Effector memory CD4-positive, alpha-beta T cell (primary cell): ENCODE data around the gene ASB15.
"Not testable (repeated sequence)": the region's sequence is repeated elsewhere in the genome, so short reads cannot be mapped to it uniquely, and the experiment has no call there.

Experiments
- DNase-seq, 3 donors: peaks; one replicate each; pipeline ENCODE4 v3.0.0-alpha.2; 2020
- H3K27ac ChIP-seq: 2 replicates; pipeline ENCODE4 v1.7.0; 2013; ENCODE audit warnings: mild to moderate bottlenecking, low read length, moderate library complexity; ENCODE audit not compliant: insufficient read depth, poor library complexity, severe bottlenecking
- H3K27me3 ChIP-seq: replicated peaks from 2 replicates; pipeline ENCODE4 v1.7.0; 2013; ENCODE audit warnings: mild to moderate bottlenecking, low read length; ENCODE audit not compliant: insufficient read depth, control insufficient read depth, poor library complexity, severe bottlenecking
- H3K36me3 ChIP-seq: 2 replicates; pipeline ENCODE4 v1.7.0; 2013; ENCODE audit warnings: mild to moderate bottlenecking, low read length, moderate library complexity; ENCODE audit not compliant: control insufficient read depth, insufficient read depth
- H3K4me1 ChIP-seq: 2 replicates; pipeline ENCODE4 v1.7.0; 2013; ENCODE audit warnings: low read length, mild to moderate bottlenecking; ENCODE audit not compliant: control insufficient read depth, insufficient read depth, poor library complexity, severe bottlenecking
- H3K4me3 ChIP-seq: 2 replicates; pipeline ENCODE4 v1.7.0; 2013; ENCODE audit warnings: low read length, low read depth, mild to moderate bottlenecking; ENCODE audit not compliant: insufficient read depth, poor library complexity, severe bottlenecking
- H3K9me3 ChIP-seq: 2 replicates; pipeline ENCODE4 v1.7.0; 2013; ENCODE audit warnings: mild to moderate bottlenecking, low read length, moderate library complexity; ENCODE audit not compliant: control insufficient read depth
- total RNA-seq, 3 donors: gene quantifications; one replicate each; lab custom pipeline; 2026; lab: John Stamatoyannopoulos, UW

The ASB15 gene
- total RNA-seq = 0 reads per million in 3 donors

GRCh38 chr7:123601530-123601929, at the start of gene ASB15:
Gene ASB15, plus strand, starts transcription at chr7:123601821. Its CDS starts 12,682 bp downstream, at chr7:123614503.
- no peaks in the 10 kb centered on the region for H3K36me3 ChIP-seq
- no peak within 1 kb of the TSS for H3K27ac ChIP-seq
- H3K4me1 ChIP-seq = no peaks in the 10 kb centered on the region
- no peak for DNase-seq
- no peak within 1 kb of the TSS for H3K4me3 ChIP-seq
- H3K27me3 ChIP-seq = no peaks in the 10 kb centered on the region
- H3K9me3 ChIP-seq = no peaks in the 10 kb centered on the region

- H3K27me3 ChIP-seq, H3K4me3 ChIP-seq, DNase-seq, H3K4me1 ChIP-seq, H3K27ac ChIP-seq, H3K9me3 ChIP-seq: not testable (repeated sequence)
- peaks cover 11% of the 10 kb centered on the region for H3K36me3 ChIP-seq
These were observed 49.5 kb upstream of the ASB15 start for GRCh38 chr7:123552134-123552533.

- Histone ChIP-seq H3K27ac (no peak overlapping the region), H3K36me3 (peaks cover 11% of the 10 kb centered on the region), H3K9me3 (no peaks in the 10 kb centered on the region), H3K4me1 (peaks cover 9% of the 10 kb centered on the region), H3K4me3 (no peak overlapping the region), H3K27me3 (no peaks in the 10 kb centered on the region)
- no peak for DNase-seq
These were observed 49.0 kb upstream of the ASB15 start for GRCh38 chr7:123552641-123553040.

GRCh38 chr7:123553159-123553558, 48.5 kb upstream of the ASB15 start:
- no peaks in the 10 kb centered on the region for H3K9me3 ChIP-seq
- peaks cover 9% of the 10 kb centered on the region for H3K4me1 ChIP-seq
- no peak overlapping the region for H3K27ac ChIP-seq
- no peak overlapping the region for H3K4me3 ChIP-seq
- H3K36me3 ChIP-seq = peaks cover 11% of the 10 kb centered on the region
- DNase-seq = no peak
- H3K27me3 ChIP-seq = no peaks in the 10 kb centered on the region

GRCh38 chr7:123555484-123555883, 46.1 kb upstream of the ASB15 start:
- no peak for DNase-seq
- Histone ChIP-seq H3K4me3 (no peak overlapping the region), H3K27ac (no peak overlapping the region), H3K36me3 (peaks cover 5% of the 10 kb centered on the region), H3K9me3 (no peaks in the 10 kb centered on the region), H3K4me1 (peaks cover 9% of the 10 kb centered on the region), H3K27me3 (no peaks in the 10 kb centered on the region)

- no peak for DNase-seq
- peaks cover 9% of the 10 kb centered on the region for H3K4me1 ChIP-seq
These were observed 44.6 kb upstream of the ASB15 start for GRCh38 chr7:123557016-123557397.

GRCh38 chr7:123557398-123558288, 44.0 kb upstream of the ASB15 start, which contains the start of gene NDUFA5:
Gene NDUFA5, minus strand, starts transcription at chr7:123557818. Its CDS starts 23 bp downstream, at chr7:123557795.
- Histone ChIP-seq H3K9me3 (no peaks in the 10 kb centered on the region), H3K4me3 (peak within 1 kb of the TSS; percentile 83), H3K27me3 (no peaks in the 10 kb centered on the region), H3K27ac (peak within 1 kb of the TSS; percentile 76), H3K36me3 (peaks cover 5% of the 10 kb centered on the region), H3K4me1 (peaks cover 9% of the 10 kb centered on the region)
- DNase-seq = peak; percentile 94 to 97 (median 95)

More at GRCh38 chr7:123557016-123557397, 44.6 kb upstream of the ASB15 start:
- Histone ChIP-seq H3K27ac (peak overlapping the region; percentile 76), H3K4me3 (peak overlapping the region; percentile 83), H3K36me3 (peaks cover 5% of the 10 kb centered on the region), H3K27me3 (no peaks in the 10 kb centered on the region), H3K9me3 (no peaks in the 10 kb centered on the region)

GRCh38 chr7:123558289-123558874, 43.2 kb upstream of the ASB15 start:
- Histone ChIP-seq H3K36me3 (no peaks in the 10 kb centered on the region), H3K9me3 (no peaks in the 10 kb centered on the region)
- DNase-seq = no peak

GRCh38 chr7:123562121-123562520, 39.5 kb upstream of the ASB15 start:
- H3K4me1 ChIP-seq = no peaks in the 10 kb centered on the region
- H3K9me3 ChIP-seq = no peaks in the 10 kb centered on the region
- no peaks in the 10 kb centered on the region for H3K36me3 ChIP-seq
- no peak for DNase-seq
- no peak overlapping the region for H3K27ac ChIP-seq
- H3K27me3 ChIP-seq = no peaks in the 10 kb centered on the region
- no peak overlapping the region for H3K4me3 ChIP-seq

More at GRCh38 chr7:123558289-123558874, 43.2 kb upstream of the ASB15 start:
- Histone ChIP-seq H3K27ac (peak overlapping the region; percentile 76), H3K4me3 (peak overlapping the region; percentile 83), H3K4me1 (peaks cover 9% of the 10 kb centered on the region), H3K27me3 (no peaks in the 10 kb centered on the region)
